Fibroblast of the aortic adventitia (primary cell): ENCODE measurements around the gene SEMA6B. TPM values are rescaled to one million over a fixed set of nuclear protein-coding genes. Genes with fewer than 3 reads are reported as not detected.

Experiments
- DNase-seq: peaks from one replicate; pipeline ENCODE4 v3.0.0-alpha.2; 2010; ENCODE audit warnings: low read depth
- H3K4me3 ChIP-seq: 2 replicates; pipeline ENCODE4 v1.5.1; 2011; ENCODE audit warnings: low read depth, mild to moderate bottlenecking, control low read depth, low read length, moderate library complexity
- total RNA-seq: library from RNA; depleted of rRNA; stranded (reverse); fragments of >200 nt; gene quantifications from 2 replicates; pipeline ENCODE4 v1.2.3, GENCODE V29; 2012; ENCODE audit warnings: low replicate concordance
- TF ChIP-seq, protein P1 (sequence below): IDR thresholded peaks from 2 replicates; pipeline ENCODE4 v1.5.1; 2011; ENCODE audit warnings: mild to moderate bottlenecking, low read length, control low read depth, inconsistent platforms; ENCODE audit not compliant: insufficient read depth

Gene SEMA6B
- total RNA-seq, 1 donor: 0.72 TPM

- H3K4me3 ChIP-seq: no peak overlapping the region
- DNase-seq: no peak
- TF ChIP-seq, protein P1, sequence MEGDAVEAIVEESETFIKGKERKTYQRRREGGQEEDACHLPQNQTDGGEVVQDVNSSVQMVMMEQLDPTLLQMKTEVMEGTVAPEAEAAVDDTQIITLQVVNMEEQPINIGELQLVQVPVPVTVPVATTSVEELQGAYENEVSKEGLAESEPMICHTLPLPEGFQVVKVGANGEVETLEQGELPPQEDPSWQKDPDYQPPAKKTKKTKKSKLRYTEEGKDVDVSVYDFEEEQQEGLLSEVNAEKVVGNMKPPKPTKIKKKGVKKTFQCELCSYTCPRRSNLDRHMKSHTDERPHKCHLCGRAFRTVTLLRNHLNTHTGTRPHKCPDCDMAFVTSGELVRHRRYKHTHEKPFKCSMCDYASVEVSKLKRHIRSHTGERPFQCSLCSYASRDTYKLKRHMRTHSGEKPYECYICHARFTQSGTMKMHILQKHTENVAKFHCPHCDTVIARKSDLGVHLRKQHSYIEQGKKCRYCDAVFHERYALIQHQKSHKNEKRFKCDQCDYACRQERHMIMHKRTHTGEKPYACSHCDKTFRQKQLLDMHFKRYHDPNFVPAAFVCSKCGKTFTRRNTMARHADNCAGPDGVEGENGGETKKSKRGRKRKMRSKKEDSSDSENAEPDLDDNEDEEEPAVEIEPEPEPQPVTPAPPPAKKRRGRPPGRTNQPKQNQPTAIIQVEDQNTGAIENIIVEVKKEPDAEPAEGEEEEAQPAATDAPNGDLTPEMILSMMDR: no peak
These were observed 6.3 kb downstream of the SEMA6B start for GRCh38 chr19:4553092-4553695.

GRCh38 chr19:4552525-4552819 lies 7.0 kb downstream of the SEMA6B start:
- TF ChIP-seq, protein P1: no peak
- no peak for DNase-seq
- no peak overlapping the region for H3K4me3 ChIP-seq

GRCh38 chr19:4550479-4551050 lies 8.9 kb downstream of the SEMA6B start:
- TF ChIP-seq, protein P1: no peak
- DNase-seq: no peak
- no peak overlapping the region for H3K4me3 ChIP-seq

DNA sequence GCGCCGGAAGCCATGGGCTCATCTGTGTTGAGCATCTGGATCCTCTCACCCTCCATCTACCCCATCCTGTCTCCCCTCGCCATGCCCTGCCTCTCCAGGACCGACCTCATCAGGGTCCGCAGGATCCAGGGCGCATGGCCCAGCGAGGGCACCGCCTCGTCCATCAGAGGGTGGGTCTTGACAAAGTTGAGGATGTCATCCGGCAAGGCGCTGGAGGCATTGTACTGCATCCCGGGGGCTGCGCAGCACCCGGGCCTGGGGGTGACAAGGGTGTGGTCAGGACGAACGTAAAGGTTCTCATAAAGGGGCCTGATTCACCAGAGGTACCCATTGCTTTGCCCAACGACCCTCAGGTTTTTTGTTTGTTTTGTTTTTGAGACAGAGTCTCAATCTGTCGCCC lies 9.5 kb downstream of the SEMA6B start:
- H3K4me3 ChIP-seq: no peak overlapping the region
- TF ChIP-seq, protein P1: no peak
- no peak for DNase-seq

GRCh38 chr19:4548238-4548584 lies 11.3 kb downstream of the SEMA6B start:
- DNase-seq: no peak
- H3K4me3 ChIP-seq: no peak overlapping the region
- TF ChIP-seq, protein P1: no peak

DNA sequence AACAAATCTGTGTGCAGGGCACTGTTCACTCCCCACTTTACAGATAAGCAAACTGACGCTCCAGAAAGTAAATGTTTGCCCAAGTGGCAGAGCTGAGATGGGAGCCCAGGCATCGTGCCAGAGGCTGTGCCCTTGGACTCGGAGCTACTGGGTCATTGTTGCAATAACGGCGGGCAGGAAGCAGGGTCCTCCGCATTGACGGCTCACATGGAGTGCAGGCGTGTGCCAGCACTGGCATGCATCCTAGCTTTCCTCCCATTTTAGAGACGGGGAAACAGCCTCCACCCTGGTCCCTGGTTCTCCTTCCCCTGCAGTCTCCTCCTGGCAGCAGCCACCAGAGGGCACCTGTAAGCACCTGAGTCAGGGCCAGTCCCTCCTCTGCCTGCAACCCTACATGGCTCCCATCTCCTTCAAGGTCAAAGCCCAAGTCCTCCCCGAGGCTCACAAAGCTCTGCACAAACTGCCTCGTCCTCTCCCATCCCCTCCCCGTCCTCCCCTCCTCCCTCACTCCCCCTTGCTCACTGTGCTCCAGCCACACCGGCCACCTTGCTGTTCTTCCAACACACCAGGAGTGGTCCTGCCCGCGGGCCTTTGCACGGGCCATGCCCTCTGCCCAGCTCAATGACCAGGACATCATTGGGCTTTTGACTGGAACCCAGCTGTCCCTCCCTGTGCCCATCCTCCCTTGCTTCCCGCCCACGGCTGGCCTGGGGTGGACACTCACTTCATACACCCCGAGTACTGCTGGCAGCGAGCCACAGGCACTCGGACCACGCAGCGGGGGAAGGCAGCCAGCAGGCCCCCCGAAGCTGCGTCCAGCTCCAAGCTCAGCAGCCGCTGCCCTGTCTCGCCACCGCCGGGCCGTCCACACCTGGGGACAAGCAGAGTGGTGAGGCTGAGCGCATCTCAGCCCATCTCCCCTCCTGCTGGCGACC lies 11.9 kb downstream of the SEMA6B start:
- no peak overlapping the region for H3K4me3 ChIP-seq
- TF ChIP-seq, protein P1: peak; percentile 11
- DNase-seq: no peak
